CD4-positive, alpha-beta T cell treated with Interleukin-6 at 100 ng/mL for 8 hours (primary cell): ENCODE data around the gene ACTR3.

ENCODE experiments used
- DNase-seq: peaks from one replicate; pipeline ENCODE4 v3.0.0-alpha.2; 2020; ENCODE audit warnings: mixed read lengths, low spot score

ACTR3 gene

DNA sequence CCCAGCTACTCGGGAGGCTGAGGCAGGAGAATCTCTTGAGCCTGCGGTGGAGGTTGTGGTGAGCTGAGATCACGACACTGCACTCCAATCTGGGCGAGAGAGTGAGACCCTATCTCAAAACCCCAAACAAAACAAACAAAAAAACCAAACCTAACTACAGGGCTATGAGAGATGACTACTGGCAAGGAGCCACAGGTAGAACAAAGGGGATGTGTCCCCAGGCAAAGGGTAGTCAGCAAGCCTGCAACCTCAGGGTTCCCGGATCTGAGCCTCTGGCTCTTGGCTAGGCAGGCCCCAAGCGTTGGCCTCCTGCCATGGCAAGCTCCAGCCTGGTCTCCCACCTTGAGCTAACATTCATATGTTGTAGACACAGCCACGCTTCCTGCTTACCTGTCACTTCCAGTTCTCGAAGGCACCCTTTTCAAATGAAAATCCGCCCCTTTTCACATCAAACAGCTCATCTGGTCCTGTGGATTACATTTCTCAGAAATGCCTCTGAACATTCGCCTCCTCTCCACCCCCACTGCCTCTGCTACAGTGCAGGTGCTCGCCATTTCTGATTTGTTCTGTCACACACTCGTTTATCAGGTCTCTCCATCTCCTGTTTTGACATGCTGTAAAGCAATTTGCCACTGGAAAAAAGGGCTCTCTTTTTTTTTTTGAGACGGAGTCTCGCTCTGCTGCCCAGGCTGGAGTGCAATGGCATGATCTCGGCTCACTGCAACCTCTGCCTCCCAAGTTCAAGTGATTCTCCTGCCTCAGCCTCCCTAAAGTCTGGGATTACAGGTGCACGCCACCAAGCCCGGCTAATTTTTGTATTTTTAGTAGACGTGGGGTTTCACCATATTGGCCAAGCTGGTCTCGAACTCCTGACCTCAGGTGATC, 13.1 kb upstream of the ACTR3 start:
- DNase-seq, result peak; percentile 86

DNA sequence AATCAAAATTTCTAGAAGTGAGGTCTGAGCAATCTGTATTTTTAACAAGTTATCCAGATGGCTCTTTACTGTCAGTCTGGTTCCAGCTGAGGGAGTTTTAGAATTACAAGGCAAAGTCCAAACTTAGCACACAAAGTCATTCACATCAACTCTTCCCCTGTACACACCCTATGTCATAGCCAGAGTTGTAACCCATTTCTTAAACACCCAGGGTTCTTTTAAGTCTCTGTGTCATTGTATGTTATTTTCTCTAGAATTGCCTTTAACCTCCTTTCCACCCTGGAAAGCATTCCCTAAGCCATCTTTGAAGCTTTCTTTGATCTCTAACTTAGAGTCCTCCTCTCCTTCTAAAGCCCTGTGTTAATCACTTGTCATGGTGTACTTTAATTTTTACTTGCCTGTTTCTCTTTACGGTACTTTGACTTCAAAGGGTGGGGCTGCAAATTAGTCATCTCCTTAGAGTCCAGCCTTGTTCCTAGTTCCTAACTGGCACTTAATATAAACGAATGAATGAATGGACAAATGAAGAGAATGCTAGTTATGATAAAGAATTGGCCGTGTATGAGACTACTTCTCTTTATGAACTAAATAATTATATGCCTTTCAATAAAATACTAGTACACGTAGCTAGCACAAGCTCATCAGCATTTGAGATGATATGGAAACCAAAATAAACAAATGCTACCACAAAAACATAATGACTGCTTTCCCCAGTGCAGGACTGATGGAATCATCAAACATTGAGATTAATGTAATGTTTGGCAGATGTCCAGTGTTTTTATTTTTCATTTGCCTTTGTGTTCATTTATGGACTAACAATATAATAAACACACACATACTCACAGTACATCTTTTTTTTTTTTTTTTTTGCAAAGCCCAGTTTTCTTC, 11.9 kb upstream of the ACTR3 start:
- no peak for DNase-seq

DNA sequence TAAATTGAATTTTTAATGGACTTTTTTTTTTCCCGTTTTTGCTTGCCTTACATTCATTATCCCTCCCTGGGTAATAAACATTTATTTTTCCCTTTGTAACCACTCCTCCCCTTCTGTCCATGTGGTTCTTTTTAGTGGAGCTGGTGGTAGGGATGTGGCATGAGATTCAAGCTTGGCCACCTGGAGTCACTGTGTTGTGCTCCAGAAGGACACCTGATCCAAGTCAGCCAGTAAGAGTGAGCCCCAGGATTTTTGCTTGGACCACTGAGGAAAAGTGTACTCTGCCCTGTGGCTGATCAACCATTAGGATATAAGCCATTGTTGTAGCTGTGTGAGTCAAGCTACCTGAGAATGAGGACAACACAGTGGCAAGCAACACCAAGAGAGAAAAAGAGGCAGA, 11.1 kb upstream of the ACTR3 start:
- no peak for DNase-seq

DNA sequence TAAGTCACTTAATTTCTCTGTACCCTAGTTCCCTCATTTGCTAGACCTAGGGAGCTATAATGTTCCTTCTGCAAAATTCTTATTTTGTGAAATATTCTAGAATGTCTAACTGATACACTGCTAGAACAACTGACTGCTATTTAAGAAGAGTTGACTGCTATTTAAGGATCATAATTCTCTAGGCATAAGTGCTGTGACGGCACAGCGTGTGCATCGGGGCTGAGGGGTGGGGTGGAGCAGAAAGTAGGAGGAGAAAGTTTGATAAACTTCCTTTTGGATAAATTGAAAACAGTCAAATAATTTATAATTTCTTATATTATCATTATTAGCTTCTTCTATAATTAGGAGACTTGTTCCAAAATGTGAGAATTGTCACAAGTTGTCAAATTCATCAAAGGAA, 10.4 kb upstream of the ACTR3 start:
- no peak for DNase-seq

GRCh38 chr2:113886479-113887008, 3.3 kb upstream of the ACTR3 start:
- DNase-seq, result peak; percentile 27

DNA sequence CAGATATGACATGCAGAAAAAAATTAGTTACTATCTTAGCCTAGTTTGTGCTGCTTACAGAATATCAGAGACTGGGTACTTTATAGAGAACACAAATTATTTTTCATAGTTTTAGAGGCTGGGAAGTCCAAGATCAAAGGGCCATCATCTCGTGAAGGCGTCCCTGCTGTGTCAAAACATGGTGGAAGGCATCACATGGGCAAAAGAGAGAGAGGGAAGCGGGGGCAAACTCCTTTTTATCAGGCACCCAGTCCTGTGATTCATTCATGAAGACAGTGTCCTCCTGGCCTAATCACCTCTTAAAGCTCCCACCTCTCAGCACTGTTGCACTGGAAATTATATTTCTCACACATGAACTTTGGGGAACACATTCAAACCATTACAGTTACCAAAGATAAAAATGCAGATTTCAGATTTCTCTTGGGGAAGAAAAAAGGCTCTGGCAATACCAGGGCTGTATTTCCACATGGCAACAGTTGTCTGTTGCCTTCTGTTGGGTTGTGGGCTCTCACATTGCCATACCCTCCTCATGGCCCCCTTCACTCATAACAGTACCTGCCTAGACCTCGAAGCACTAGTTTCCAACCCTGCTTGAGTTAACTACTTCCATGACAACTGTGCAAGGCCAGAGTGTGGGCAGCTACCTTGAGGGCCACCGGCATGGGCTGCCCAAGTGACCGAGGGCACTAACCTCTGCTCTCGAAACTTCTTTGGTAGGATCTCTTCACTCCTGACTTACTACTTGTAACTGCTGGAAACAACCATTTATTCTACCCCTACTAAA, 2.7 kb upstream of the ACTR3 start:
- no peak for DNase-seq

- DNase-seq, result no peak
Measured at GRCh38 chr2:113888641-113889470, 1.0 kb upstream of the ACTR3 start.

GRCh38 chr2:113890253-113891235, 655 bp downstream of the ACTR3 start:
- peak; percentile 81 for DNase-seq

GRCh38 chr2:113891265-113891959, 1.5 kb downstream of the ACTR3 start:
- DNase-seq, result no peak

- no peak for DNase-seq
Measured at GRCh38 chr2:113892004-113892710, 2.3 kb downstream of the ACTR3 start.

DNA sequence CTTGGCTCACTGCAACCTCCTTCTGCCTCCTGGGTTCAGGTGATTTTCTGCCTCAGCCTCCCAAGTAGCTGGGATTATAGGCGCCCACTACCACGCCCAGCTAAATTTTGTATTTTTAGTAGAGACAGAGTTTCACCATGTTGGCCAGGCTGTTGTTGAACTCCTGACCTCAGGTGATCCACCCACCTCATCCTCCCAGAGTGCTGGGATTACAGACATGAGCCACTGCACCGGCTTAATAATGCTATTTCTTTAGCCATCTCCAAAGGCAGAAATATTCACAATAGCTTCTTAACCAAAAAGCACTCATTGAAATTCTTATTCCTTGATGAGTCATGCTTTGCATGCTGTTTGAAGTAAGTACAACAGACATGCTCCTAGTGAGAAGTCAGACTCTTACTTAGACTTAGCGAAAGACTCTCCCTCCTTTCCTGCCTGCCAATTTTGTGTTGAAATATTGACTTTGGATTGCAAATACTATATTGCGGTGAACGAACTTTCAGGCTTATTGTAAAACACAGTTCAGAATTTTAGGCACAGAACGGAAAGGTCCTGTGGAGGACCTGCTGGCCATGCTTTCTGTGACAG, 4.4 kb downstream of the ACTR3 start:
- no peak for DNase-seq

- no peak for DNase-seq
Measured at GRCh38 chr2:113895301-113895700, 5.4 kb downstream of the ACTR3 start.

- no peak for DNase-seq
Measured at GRCh38 chr2:113895819-113896563, 6.1 kb downstream of the ACTR3 start.

GRCh38 chr2:113896791-113897190, 6.9 kb downstream of the ACTR3 start:
- DNase-seq, result no peak

GRCh38 chr2:113898081-113898480, 8.2 kb downstream of the ACTR3 start:
- no peak for DNase-seq

- no peak for DNase-seq
Measured at GRCh38 chr2:113899166-113899565, 9.3 kb downstream of the ACTR3 start.

- no peak for DNase-seq
Measured at GRCh38 chr2:113901943-113902342, 12.1 kb downstream of the ACTR3 start.
